Measurements from ENCODE around the gene LAMA5.
"Not testable (repeated sequence)": the region's sequence is repeated elsewhere in the genome, so short reads cannot be mapped to it uniquely, and the experiment has no call there.

LAMA5 gene

DNA sequence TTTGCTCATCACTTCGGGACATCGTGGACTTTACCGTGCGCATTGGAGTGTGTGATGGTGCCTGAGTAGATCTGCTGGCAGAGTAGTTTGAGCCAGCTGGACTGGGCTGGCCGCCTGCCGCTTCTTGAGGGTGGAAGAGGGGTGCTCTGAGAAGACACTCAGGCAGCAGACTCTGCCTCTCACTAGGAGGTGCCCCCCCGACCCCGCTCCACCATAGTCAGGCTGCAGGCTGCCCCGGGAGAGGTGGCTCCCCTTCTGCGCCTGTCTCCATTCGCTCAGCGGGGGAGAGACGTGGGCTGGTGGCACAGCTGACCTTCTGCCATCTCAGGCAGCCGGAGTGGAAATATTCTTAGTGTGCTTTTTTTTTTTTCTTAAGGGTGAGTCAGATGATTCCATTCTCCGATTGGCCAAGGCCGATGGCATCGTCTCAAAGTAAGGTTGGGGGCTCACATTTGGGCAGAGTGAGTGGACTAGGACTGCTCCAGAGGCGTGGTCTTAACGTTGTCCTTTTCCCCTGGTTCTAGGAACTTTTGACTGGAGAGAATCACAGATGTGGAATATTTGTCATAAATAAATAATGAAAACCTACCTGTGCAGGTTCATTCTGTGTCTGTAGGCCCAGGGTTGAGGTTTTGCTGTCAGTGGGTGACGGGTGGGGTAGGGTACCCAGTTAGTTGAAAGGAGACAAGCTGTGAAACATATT is 21.0 kb upstream of the LAMA5 start:
- DNase-seq = no peak

DNA sequence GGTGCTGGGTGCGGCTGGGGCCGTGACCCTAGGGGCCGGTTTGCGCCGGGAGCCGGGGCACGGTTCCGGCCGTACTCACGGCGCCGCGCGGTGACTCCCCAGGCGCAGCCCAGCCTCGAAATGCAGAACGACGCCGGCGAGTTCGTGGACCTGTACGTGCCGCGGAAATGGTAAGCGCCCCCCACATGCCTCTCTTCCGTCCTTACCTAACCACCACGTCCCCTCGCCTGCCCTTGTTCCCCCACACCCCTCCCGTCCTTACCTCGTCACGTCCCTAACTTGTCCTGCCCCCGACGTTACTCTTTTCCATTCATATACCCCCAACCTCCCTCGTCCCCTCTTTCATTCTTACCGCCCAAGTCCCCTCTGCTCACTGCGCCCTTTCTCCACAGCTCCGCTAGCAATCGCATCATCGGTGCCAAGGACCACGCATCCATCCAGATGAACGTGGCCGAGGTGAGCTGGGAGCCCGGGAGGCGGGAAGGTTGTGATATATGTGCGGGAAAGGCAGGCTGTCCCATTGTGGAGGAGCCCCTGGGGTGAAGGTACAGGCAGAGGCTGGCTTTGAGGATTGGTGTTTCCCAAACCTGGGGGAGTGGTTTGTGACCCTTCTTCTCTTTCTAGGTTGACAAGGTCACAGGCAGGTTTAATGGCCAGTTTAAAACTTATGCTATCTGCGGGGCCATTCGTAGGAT is 20.3 kb upstream of the LAMA5 start:
- DNase-seq = no peak

DNA sequence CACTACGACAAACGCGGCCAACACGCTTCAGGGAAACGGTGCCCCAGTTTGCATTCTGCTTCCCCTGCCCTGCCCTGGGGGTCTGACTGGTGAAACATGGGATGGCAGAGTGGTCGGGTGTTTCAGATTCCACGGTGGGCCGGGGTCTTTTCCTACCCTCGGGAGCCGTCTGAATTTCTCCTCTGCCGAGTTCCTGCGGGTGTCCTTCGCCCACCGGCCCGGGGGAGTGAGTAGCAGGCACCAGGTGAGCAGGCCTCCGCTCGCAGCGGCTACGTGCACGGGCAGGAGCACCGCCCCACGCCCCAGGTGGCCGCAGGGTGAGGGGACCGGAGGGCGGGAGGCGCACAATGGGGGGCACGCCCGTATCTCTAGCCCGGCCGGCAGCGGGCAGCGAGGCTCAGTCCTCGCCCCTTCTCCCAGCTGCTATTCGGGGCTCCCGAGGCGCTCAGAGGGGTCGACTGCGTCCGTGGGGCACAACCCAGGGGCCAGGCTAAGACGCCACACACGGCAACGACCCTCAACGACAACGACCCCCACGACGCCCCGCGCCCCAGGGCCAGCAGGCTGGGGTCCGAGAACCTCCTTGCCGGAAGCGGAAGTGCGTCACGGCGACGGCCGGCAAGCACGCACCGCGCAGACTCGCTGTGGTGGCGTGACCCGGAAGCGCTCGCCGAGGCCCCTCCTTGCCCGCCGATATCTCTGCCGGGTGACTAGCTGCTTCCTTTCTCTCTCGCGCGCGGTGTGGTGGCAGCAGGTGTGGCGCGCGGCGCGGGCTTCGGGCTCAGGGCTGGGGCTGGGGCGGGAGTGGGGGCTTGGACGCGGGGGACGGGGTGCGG is 19.5 kb upstream of the LAMA5 start, which contains the start of gene RPS21:
TSS of gene RPS21 (plus strand) at position 721 of the 836 bp plus-strand sequence. CDS start 236 bp downstream, outside the sequence.
- DNase-seq = peak; percentile 93

DNA sequence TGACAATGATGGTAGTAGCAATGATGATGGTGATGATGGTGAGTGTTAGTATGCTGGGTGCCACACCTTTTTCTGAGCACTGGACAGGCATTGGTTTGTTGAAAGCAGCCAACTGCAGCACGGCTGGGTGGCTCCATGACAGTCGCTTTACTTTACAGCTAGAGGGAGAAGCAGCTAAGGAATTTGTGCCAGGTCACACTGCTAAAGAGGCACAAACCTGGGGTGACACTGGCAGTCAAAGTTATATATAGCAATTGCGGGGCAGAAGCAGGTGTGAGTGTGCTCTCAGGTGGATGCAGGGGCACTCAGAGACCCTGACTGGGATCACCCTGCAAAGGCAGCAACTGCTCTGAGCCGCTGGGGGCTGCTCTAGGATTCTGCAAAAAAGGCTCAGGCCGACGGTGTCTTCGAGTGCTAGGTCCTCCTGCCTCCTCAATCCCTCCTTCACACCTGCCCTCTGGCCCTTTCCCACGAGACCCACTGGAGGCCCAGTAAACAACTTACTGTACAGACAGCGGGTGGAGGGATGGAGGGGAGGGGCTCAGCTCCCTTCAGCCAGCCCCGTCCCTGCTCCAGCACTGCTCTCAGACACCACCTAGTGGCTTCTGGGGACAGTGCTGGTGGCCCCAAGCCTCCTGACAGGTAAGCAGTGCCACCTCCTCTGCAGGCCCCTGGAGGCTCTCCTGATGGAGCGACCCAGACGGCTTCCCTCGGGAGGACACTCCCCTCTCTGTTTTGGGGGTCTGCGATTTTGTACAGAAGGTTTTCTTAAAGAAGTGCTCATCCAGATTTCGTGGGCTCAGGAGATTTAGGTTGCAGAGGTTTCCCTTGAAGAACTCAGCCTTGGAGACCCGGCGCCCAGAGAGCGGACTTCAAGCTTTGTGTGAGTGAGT is 15.4 kb upstream of the LAMA5 start:
- peak; percentile 79 for DNase-seq

DNA sequence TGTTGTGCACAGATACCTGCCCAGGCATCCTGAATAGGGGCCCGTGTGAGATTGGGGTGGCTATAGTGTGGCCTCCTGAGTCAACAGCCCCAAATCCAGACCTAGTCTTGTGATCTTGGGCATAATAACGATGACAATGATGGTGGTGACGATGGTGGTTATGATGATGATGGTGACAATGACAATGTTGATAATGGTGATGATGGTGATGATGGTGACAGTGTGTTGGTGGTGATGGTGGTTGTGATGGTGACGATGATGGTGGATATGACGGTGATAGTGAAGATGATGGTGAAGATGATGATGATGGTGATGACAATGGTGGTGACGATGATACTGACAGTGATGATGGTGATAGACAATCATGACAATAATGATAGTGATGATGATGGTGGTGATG is 14.7 kb upstream of the LAMA5 start:
- no peak for DNase-seq

DNA sequence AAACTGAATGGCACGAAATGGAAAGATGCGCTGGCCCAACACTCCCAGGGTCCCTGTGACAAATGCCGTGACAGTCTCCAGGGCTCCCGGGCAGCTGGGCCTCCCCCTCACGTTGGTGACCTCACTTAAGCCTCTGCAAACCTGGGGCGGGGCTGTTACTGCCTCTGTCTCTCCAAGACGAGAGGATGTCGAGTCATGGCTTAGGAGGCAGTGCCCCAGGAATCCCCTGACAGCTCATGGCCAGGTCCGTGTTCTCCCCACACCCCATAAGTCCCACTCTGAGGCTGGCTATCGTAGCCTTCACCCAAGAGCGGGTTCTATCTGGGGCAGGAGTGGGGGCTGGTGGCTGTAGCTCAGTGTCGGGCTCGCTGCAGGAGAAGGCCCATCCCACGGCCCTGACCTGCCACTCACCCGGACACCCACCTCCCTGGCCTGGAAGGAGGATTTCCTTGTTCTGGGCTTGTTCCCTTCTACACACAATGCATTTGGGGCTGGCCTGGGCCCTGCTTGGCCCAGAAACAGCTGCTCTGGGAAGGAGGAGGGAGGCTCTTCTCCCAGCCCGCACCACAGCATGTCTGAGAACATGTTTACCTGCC is 14.2 kb upstream of the LAMA5 start:
- DNase-seq = no peak

DNA sequence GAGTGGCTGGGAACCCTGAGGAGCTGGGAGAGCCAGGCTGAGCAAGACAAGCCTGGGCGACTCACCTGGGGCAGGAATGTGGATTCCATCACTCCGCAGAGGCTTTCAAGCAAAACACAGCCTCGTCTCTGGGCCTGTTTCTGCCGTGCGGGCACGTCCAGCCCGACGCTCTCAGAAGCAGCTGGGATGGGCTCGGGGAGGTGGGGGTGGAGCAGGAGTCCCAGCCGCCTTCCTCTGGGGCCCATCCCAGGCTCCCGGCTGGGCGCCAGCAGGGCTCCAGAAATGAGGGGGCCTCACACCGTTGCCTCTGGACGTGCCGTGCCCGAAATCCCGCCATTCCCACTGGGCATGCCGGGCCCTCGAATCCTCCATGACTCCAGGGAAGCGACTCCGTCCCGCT is 11.1 kb upstream of the LAMA5 start:
- DNase-seq = no peak

DNA sequence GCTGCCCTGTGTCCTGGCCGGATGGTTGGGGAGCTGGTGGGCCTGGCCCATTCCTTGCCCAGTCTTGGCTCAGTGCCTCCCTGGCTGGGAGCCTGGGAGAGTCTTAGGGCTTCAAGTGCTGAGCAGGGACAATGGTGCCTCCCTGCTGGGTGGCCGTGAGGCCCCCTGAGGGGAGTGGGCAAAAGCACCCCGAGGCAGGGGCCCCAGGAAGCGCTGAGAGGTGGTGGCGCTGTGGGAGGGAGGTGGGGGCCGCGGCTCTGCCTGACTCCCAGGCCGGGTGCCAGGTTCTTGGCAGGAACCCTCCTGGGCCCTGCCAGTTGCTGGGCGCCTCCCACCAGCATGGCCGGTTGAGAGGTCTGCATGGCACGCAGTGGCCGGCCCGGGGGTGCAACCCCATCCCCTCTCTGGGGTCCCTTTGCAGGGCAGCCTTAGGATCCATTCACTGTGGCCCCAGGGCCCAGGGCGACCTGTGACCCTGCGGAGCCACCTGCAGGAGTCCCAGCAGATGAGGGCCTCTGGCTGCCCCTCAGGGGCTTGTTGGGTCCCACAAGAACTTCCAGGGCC is 10.6 kb upstream of the LAMA5 start:
- no peak for DNase-seq

DNA sequence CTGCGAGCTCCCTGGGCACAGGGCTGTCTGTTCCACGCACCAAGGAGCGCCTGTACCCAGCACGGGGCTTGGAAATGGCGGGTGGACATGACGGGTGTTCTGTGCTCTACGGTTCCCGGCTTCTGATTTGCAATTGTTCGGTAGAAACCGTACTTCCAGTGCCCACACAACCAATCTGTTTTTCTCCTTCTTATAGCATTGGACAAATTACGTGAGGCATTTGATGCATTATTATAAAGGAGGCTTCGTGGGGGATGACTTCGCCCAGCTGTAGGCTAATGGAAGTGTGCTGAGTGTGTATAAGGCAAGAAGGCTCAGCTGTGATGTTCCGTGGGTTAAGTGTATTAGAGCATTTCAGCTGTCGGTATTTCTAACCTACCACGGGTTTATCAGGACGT is 10.0 kb upstream of the LAMA5 start:
- no peak for DNase-seq

DNA sequence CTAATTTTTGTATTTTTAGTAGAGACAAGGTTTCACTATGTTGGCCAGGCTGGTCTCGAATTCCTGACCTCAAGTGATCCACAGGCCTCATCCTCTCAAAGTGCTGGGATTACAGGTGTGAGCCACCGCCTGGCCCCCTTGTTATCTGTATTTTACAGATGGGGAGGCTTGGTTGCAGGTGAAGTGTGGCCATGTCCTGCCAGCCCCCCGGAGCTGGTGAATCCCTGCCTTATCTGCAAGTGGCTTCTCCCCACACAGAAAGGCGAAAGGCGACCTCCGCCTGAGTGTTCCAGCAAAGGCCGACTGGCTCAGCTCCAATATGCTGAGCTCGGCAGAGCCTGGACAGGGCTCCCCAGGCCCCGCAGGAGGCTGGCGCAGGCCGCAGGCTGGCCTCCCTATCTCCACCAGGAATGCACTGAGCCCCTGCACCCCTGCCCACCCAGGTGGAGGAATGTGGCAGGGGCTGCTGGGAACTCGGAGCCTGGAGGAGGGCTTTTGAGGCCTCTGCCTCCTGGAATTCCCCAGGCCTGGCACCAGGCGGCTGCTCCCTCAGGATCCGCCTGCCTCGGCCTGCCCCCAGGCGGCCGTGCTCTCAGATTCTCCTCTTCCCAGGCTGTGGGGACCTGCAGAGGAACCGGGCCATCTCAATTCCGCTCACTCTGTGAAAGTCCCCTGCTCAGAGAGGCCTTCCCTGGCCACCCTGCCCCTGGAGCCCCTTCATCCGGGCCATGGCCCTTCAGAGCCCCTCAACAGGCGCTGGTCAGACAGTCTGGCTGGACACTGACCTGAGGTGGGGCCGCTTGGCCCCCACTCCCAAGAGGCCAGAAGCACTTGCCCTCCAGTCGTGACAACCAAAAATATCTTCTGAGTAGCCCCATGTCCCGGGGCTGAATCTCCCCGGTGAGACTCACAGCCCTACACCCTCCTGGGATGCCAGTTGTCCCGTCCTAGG is 9.3 kb upstream of the LAMA5 start:
- DNase-seq = no peak

DNA sequence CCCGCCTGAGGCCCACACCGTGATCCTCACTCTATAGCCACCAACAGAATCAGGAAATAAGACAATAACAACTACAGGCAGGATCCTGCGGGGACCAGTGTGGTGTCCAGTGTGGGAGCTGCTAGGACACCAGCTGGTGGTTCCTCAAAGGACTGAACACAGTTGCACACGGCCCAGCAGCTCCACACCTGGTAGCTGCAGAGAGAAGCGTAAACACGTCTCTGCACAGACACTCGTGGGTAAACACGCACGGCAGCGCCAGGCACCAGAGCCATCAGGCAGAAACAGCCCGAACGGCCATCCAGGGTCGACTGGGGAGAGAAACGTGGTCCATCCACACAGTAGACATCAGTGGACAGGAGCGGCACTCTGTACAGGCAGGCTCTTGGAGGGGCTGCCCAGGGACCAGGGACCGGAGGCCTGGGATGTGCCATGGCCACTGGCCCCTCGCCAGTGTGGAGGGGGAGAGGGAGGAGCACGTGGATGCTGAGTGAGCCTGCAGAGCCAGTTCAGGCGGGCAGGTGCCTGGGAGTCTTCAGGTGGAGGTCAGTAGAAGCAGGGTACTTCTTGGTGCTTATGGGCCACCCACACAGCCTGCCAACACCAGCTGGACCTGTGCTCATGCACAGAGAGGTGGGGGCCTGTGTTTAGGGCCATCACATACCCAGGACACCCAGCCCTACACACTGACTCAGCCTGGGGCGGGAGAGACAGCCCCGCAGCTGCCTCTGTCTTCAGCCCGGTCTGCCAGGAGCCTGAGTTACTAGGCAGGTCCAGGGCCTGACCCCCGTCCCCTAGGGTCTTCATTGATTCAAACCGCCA is 7.4 kb upstream of the LAMA5 start:
- no peak for DNase-seq

DNA sequence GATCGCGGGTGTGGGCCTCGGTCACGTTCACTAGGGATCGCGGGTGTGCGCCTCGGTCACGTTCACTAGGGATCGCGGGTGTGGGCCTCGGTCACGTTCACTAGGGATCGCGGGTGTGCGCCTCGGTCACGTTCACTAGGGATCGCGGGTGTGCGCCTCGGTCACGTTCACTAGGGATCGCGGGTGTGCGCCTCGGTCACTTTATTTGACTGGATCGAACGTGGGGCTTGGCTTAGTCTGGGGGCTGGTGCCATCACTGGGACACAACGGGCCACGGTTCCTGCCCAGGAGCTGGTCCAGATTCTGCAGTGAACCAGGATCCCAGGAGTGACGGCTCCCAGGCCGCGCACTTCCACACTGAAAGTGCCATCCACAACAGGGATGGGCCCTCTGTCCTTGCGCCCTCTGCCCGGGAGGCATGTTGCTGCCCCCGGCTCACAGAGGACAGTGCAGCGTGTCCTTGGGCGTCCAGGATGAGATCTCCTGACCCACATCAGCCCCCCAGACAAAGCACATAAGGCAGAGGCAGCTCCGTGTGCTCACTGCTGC is 6.6 kb upstream of the LAMA5 start:
- DNase-seq = not testable (repeated sequence)

DNA sequence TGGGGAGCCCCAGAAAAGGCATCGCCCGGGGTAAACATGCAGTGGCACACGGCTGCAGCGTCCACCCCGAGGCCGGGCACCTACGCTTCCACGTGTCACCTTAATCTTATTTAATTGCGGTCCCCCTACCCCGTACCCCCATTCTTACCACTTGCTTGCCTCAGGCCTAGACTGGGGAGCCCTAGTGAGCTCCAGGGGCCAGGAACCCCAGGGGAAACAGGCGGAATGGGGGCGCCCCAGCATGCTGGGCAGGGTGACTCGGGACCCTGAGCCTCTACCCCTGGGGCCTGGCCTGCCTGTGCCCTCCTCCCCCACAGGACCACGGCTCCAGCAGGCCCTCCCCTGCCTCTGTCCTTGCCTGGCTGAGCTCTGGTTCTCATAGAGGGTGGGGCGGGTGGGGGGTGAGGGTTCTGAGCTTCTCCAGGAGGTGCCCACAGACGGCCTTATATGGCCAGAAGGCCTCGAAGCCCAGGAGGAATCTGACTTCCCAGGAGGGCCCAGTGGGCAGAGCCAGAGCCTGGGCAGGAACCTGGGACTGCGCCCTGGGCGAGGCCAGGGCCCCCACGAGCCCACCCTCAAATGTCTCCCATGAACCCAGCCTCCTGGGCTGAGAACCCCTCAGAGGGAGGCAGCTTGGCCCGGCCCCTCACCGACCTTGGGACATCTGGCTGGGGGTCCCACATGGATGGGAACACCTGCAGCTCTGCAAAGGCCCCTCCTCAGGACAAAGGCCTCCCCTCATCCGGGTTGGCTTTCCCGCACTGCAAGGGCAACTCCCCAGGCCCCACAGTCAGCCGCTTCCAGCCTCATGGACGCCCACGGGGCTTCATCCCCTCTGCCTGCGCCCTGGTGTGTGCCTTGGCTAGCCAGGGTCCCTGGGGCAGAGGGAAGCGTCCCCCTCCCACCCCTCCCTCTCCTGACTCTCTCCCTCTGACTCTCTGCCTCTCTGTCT is 5.2 kb upstream of the LAMA5 start:
- no peak for DNase-seq

DNA sequence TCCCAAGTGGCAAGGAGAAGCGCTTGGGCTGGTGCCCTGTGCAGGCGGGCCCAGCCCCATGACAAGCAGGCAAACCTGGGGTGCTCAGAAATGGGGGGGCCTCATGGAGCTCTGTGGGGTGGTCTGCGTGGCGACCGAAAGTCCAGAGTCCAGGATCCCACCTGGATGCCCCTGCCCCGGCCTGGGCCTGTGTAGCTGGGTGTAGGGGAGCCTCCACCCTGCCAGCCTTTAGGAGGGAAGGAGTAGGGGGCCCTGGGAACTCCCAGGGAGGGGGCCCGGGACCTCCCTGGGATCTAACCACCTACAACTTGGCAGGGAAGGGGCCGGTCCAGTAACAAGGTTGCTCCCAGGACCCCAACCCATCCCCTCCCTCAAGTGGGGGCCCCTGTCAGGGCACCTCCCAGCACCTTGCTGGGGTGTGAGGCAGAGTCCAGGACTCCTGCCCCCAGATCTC is 4.5 kb upstream of the LAMA5 start:
- no peak for DNase-seq

DNA sequence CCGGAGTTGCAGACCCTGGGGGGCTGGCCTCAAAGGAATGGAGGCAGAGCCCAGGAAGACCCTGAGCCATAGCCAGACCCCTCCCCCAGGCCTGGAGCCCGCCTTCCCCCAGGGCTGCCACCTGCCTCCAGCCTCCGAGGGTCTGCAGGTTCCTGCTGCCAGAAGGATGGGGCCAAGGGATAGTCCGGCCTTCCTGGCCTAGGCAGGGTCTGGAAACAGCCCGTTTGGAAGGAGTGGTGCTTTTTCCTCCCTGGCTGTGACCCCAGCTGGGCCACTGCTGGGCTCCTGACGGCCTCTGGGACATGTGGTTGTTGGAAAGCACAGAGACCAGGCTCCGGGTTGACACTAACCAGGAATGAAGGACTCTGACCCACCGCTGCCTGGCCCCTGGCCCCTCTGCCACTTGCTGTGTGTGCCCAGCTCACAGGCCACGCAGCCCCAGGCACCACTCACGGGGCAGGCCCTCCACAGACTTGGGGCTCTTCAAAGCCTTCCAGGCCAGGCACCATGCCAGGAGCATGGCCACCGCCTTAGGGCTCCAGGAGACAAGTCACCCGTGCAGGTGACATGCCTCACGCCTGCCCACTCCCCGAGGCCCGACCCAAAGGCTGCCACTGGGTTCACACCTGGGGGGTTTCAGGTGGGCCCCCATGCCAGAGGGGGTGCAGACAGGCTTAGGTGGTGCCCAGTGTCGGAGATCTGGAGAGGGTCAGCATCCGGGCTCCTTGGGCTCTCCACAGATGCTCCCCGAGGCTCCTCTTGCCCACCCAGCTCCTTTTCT is 3.9 kb upstream of the LAMA5 start:
- DNase-seq = no peak

DNA sequence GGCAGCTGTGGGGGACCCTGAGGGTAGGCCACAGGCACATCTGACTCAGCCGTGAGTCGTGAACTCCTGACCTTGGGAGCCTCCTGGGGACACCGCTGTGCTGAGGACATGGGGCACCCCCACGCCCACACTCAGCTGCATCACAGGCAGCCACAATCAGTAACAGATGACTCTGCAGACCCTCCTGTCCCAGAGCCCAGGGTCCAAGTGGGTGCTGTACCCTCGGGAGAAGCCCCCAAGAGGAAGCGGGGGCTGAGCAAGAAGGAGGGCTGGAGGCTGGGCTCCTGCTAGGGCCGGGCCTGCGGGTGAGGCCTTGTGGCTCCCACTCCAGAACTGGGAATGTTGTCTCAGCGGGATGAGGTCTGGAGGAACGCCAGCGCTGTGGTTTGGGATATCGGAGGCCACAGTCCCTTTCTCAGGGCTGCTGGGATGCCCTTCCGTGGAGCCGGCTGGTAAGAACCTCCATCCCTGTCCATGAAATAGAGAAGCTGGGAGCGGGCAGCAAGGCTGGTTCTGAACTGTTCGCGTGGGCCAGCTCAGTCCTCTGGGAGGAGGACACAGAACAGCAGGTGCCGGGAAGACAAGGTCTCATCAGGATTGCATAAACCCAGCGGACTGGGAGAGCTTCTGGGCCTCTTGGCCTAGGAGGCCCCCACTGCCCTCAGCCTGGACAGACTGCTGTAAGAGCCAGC is 3.1 kb upstream of the LAMA5 start:
- peak; percentile 34 for DNase-seq

DNA sequence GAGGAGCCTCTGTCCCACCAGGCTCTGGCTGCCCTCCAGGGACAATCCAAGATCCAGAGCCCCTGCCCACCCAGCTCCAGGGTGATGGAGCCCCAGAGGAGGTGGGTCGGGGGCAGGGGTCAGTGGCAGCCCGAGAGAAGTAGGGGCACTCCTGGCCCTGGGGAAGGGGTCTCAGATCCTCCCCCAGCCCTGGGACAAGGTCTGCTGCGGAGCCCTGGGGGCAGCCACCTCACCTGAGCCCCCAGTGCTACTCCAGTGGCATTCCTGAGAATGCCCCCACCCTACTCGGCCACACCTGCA is 2.7 kb upstream of the LAMA5 start:
- DNase-seq = no peak
